Right renal pelvis (tissue), 4 donors: ENCODE results near the gene DNMT3A. TPM values are rescaled to one million over a fixed set of nuclear protein-coding genes. Genes with fewer than 3 reads are reported as not detected.
"Not testable (repeated sequence)": the region's sequence is repeated elsewhere in the genome, so short reads cannot be mapped to it uniquely, and the experiment has no call there.

Experiments used
- DNase-seq, 4 donors: peaks; one replicate each; pipeline ENCODE4 v3.0.0-alpha.2; 2013; ENCODE audit warnings: low read depth in 4 of 4, low spot score in 3 of 4, missing footprints in 1 of 4
- polyA plus RNA-seq, 4 donors: library from polyadenylated mRNA; unstranded; fragments of 120-200 nt; gene quantifications; one replicate each; pipeline ENCODE4 v1.2.1, GENCODE V29; 2013; ENCODE audit not compliant: insufficient read length in 4 of 4

Gene DNMT3A
- polyA plus RNA-seq, 4 donors = 75.3 to 81.4 (median 77.6) TPM

- DNase-seq = no peak
These were observed 54.8 kb downstream of the DNMT3A start for GRCh38 chr2:25286723-25287483.

GRCh38 chr2:25286025-25286400 is 55.7 kb downstream of the DNMT3A start:
- no peak for DNase-seq

GRCh38 chr2:25285265-25286024 is 56.3 kb downstream of the DNMT3A start:
- no peak for DNase-seq

GRCh38 chr2:25284756-25285155 is 57.0 kb downstream of the DNMT3A start:
- no peak for DNase-seq

- no peak for DNase-seq
These were observed 57.8 kb downstream of the DNMT3A start for GRCh38 chr2:25283921-25284320.

GRCh38 chr2:25281941-25282340 is 59.8 kb downstream of the DNMT3A start:
- DNase-seq = no peak

GRCh38 chr2:25281522-25281921 is 60.2 kb downstream of the DNMT3A start:
- DNase-seq = no peak

- no peak for DNase-seq
These were observed 61.6 kb downstream of the DNMT3A start for GRCh38 chr2:25280051-25280687.

GRCh38 chr2:25279091-25279651 is 62.6 kb downstream of the DNMT3A start:
- no peak for DNase-seq

GRCh38 chr2:25276569-25277465 is 64.9 kb downstream of the DNMT3A start:
- DNase-seq = peak in 2 of 4 donors; percentile 63 to 68

GRCh38 chr2:25275575-25275965 is 66.2 kb downstream of the DNMT3A start:
- DNase-seq = no peak

GRCh38 chr2:25274868-25275574 is 66.7 kb downstream of the DNMT3A start:
- no peak for DNase-seq

- DNase-seq = no peak
These were observed 67.7 kb downstream of the DNMT3A start for GRCh38 chr2:25273985-25274535.

- DNase-seq = not testable (repeated sequence)
These were observed 69.0 kb downstream of the DNMT3A start for GRCh38 chr2:25272705-25273104.

GRCh38 chr2:25270061-25270460 is 71.7 kb downstream of the DNMT3A start:
- DNase-seq = no peak

GRCh38 chr2:25269233-25269632 is 72.5 kb downstream of the DNMT3A start:
- DNase-seq = no peak

- no peak for DNase-seq
These were observed 73.6 kb downstream of the DNMT3A start for GRCh38 chr2:25268139-25268538.

- no peak for DNase-seq
These were observed 75.3 kb downstream of the DNMT3A start for GRCh38 chr2:25266399-25266798.

GRCh38 chr2:25265802-25266201 is 75.9 kb downstream of the DNMT3A start:
- no peak for DNase-seq
